Measurements from ENCODE around the gene CBX7.

DNA sequence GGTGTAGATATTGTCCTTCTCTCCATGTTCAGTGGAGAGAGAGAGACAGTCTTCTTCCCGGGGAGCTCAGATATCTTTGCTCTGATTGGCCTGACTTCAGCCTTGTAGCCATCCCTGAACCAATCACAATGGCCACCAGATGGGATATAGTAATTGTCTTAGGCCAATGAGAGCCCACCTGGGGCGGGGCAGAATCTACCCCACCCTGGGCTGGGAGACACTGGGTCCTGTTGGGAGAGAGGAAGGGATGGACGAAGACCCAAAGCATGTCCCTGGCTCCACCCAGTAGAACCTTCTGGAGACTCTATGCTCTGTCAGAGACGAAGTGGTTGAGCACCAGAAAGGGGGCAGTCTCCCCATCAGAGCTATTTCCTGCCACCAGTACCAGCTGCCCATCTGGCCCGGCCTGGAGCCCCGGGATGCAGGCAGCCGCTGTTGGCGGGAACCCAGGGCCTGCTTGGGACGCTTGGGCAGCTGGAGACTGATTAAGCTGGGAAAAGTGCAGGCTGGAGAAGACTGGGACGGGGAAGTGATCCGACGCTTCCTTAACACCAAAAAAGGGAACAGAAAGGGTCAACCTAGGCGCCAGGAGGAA, 31.6 kb upstream of the CBX7 start:
- TF ChIP-seq, protein P1, sequence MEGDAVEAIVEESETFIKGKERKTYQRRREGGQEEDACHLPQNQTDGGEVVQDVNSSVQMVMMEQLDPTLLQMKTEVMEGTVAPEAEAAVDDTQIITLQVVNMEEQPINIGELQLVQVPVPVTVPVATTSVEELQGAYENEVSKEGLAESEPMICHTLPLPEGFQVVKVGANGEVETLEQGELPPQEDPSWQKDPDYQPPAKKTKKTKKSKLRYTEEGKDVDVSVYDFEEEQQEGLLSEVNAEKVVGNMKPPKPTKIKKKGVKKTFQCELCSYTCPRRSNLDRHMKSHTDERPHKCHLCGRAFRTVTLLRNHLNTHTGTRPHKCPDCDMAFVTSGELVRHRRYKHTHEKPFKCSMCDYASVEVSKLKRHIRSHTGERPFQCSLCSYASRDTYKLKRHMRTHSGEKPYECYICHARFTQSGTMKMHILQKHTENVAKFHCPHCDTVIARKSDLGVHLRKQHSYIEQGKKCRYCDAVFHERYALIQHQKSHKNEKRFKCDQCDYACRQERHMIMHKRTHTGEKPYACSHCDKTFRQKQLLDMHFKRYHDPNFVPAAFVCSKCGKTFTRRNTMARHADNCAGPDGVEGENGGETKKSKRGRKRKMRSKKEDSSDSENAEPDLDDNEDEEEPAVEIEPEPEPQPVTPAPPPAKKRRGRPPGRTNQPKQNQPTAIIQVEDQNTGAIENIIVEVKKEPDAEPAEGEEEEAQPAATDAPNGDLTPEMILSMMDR (IDR thresholded peaks at IDR 0.05): no peak
- TF ChIP-seq POLR2A (IDR thresholded peaks at IDR 0.05; ENCODE audit: low read depth) (no peak), POLR2AphosphoS5 (IDR thresholded peaks at IDR 0.05) (peak; percentile 12 to 68), EP300 (IDR thresholded peaks at IDR 0.05) (no peak)
